GM23248 (cell line): ENCODE measurements around the gene SAMD4B. TPM values are rescaled to one million over a fixed set of nuclear protein-coding genes. Genes with fewer than 3 reads are reported as not detected.

ENCODE experiments used
- DNase-seq: peaks from one replicate; pipeline ENCODE4 v3.0.0-alpha.2; 2015
- H2AFZ ChIP-seq: fragments of 200-600 bp; sonication (generic); 2 replicates; pipeline ENCODE4 v1.6.1; 2016; ENCODE audit warnings: antibody characterized with exemption
- H3F3A ChIP-seq: fragments of 200-600 bp; sonication (generic); 2 replicates; pipeline ENCODE4 v1.6.1; 2016; ENCODE audit warnings: mild to moderate bottlenecking, antibody characterized with exemption, mixed run types; ENCODE audit not compliant: insufficient read depth
- H3K27ac ChIP-seq: fragments of 200-600 bp; sonication (generic); 2 replicates; pipeline ENCODE4 v1.5.1; 2016; ENCODE audit warnings: mild to moderate bottlenecking
- H3K27me3 ChIP-seq: fragments of 200-600 bp; sonication (generic); replicated peaks from 2 replicates; pipeline ENCODE4 v1.6.1; 2016; ENCODE audit warnings: mild to moderate bottlenecking; ENCODE audit not compliant: insufficient read depth
- H3K36me3 ChIP-seq: fragments of 200-600 bp; sonication (generic); 2 replicates; pipeline ENCODE4 v1.6.1; 2016; ENCODE audit warnings: low read depth, mild to moderate bottlenecking
- H3K4me1 ChIP-seq: fragments of 200-600 bp; sonication (generic); 2 replicates; pipeline ENCODE4 v1.6.1; 2016; ENCODE audit warnings: mild to moderate bottlenecking; ENCODE audit not compliant: insufficient read depth
- H3K4me2 ChIP-seq: fragments of 200-600 bp; sonication (generic); one replicate; pipeline ENCODE4 v1.6.1; 2016; ENCODE audit warnings: mild to moderate bottlenecking; ENCODE audit not compliant: unreplicated experiment
- H3K4me3 ChIP-seq: fragments of 200-600 bp; sonication (generic); 2 replicates; pipeline ENCODE4 v1.5.1; 2016; ENCODE audit warnings: mild to moderate bottlenecking
- H3K79me2 ChIP-seq: fragments of 200-600 bp; sonication (generic); 2 replicates; pipeline ENCODE4 v1.6.1; 2016; ENCODE audit warnings: mild to moderate bottlenecking; ENCODE audit not compliant: insufficient read depth
- H3K9ac ChIP-seq: fragments of 200-600 bp; sonication (generic); 2 replicates; pipeline ENCODE4 v1.6.1; 2016; ENCODE audit warnings: mild to moderate bottlenecking
- H3K9me2 ChIP-seq: fragments of 200-600 bp; sonication (generic); 2 replicates; pipeline ENCODE4 v1.6.1; 2016; ENCODE audit warnings: mixed run types, mild to moderate bottlenecking, moderate library complexity; ENCODE audit not compliant: insufficient read depth
- H3K9me3 ChIP-seq: fragments of 200-600 bp; sonication (generic); one replicate; pipeline ENCODE4 v1.6.1; 2017; ENCODE audit warnings: low read depth
- H4K20me1 ChIP-seq: fragments of 200-600 bp; sonication (generic); 2 replicates; pipeline ENCODE4 v1.6.0; 2016; ENCODE audit not compliant: insufficient read depth
- EZH2 ChIP-seq: fragments of 200-600 bp; sonication (generic); IDR thresholded peaks from 2 replicates; pipeline ENCODE4 v1.6.1; 2018; ENCODE audit warnings: antibody characterized with exemption, mild to moderate bottlenecking; ENCODE audit not compliant: insufficient read depth, poor library complexity, severe bottlenecking
- EZH2phosphoT487 ChIP-seq: fragments of 200-600 bp; sonication (generic); IDR thresholded peaks from 2 replicates; pipeline ENCODE4 v1.6.1; 2018; ENCODE audit warnings: antibody characterized with exemption, moderate library complexity, mild to moderate bottlenecking, low read depth; ENCODE audit not compliant: insufficient read depth
- WGBS, 2 experiments: methylation state at CpG; one replicate each; pipeline ENCODE4 v1.1.6; 2015 to 2017; ENCODE audit warnings: low lambda C conversion rate in 2 of 2, low coverage in 1 of 2; ENCODE audit errors: missing lambda C conversion rate in 2 of 2; 5-methylcytosine and 5-hydroxymethylcytosine counted together
- in situ Hi-C: fragments of 300-500 bp; cut with MboI; formaldehyde crosslinking; loops from 2 replicates; pipeline ENCODE4 v1.15.0; 2020
- polyA plus RNA-seq: library from polyadenylated mRNA; unstranded; fragments of >200 nt; fragmentation: Nextera tagmentation; extraction: Ambion mirVana; gene quantifications from 2 replicates; pipeline ENCODE4 v1.2.1, GENCODE V29; 2016
- total RNA-seq: library from RNA; depleted of rRNA; stranded (reverse); fragments of >200 nt; shearing (Covaris generic); gene quantifications from 2 replicates; pipeline ENCODE4 v1.2.3, GENCODE V29; 2014

The SAMD4B gene
- total and polyA plus RNA-seq, 2 experiments from 2014 or later: 66.7 to 71.9 TPM

GRCh38 chr19:39310558-39311311 lies 31.5 kb upstream of the SAMD4B start:
- no peaks in the 10 kb centered on the region for H3K9me3 ChIP-seq
- no peaks in the 10 kb centered on the region for H3K4me1 ChIP-seq
- 45 to 51% methylated on average over 11 of the region's 11 CpGs for WGBS, 2 experiments
- no peak overlapping the region for H2AFZ ChIP-seq
- peaks cover 28% of the 10 kb centered on the region for H3K27me3 ChIP-seq
- H3K4me2 ChIP-seq: no peak overlapping the region
- TF ChIP-seq EZH2phosphoT487 (no peak), EZH2 (no peak)
- no peak overlapping the region for H3K9ac ChIP-seq
- no peaks in the 10 kb centered on the region for H3K36me3 ChIP-seq
- in situ Hi-C loops: no loop called here
- H3K79me2 ChIP-seq: no peaks in the 10 kb centered on the region
- H3F3A ChIP-seq: no peaks in the 10 kb centered on the region
- no peaks in the 10 kb centered on the region for H4K20me1 ChIP-seq
- H3K4me3 ChIP-seq: no peak overlapping the region
- H3K27ac ChIP-seq: no peak overlapping the region
- peak; percentile 22 for DNase-seq
- no peaks in the 10 kb centered on the region for H3K9me2 ChIP-seq

- Histone ChIP-seq H4K20me1 (no peaks in the 10 kb centered on the region), H3K4me1 (no peaks in the 10 kb centered on the region), H3K4me2 (no peak overlapping the region), H3K27me3 (0 out of 2 replicates have a peak, but pooled peaks cover 9% of the 10 kb centered on the region), H3K9me2 (no peaks in the 10 kb centered on the region), H3K79me2 (no peaks in the 10 kb centered on the region), H3F3A (no peaks in the 10 kb centered on the region), H3K36me3 (no peaks in the 10 kb centered on the region), H3K27ac (no peak overlapping the region), H3K9ac (no peak overlapping the region), H3K9me3 (no peaks in the 10 kb centered on the region), H3K4me3 (no peak overlapping the region), H2AFZ (no peak overlapping the region)
- WGBS, 2 experiments: 88 to 90% methylated on average over 42 to 64 of the region's 64 CpGs
- no peak for TF ChIP-seq EZH2
- no peak for TF ChIP-seq EZH2phosphoT487
- DNase-seq: no peak
- in situ Hi-C loops: no loop called here
Observed at GRCh38 chr19:39314016-39314728, 28.0 kb upstream of the SAMD4B start.

- WGBS, 2 experiments: 86 to 90% methylated on average over 1 of the region's 1 CpG
- Histone ChIP-seq H3K79me2 (no peaks in the 10 kb centered on the region), H3K4me3 (no peak overlapping the region), H3F3A (no peaks in the 10 kb centered on the region), H4K20me1 (no peaks in the 10 kb centered on the region), H3K36me3 (no peaks in the 10 kb centered on the region), H3K4me2 (no peak overlapping the region), H3K4me1 (no peaks in the 10 kb centered on the region), H3K27me3 (peaks cover 20% of the 10 kb centered on the region), H3K9me2 (no peaks in the 10 kb centered on the region), H3K9me3 (no peaks in the 10 kb centered on the region), H3K27ac (no peak overlapping the region), H2AFZ (no peak overlapping the region), H3K9ac (no peak overlapping the region)
- no peak for TF ChIP-seq EZH2
- no peak for TF ChIP-seq EZH2phosphoT487
- DNase-seq: no peak
- in situ Hi-C loops: no loop called here
Observed at GRCh38 chr19:39315933-39316332, 26.3 kb upstream of the SAMD4B start.

GRCh38 chr19:39316627-39317321 lies 25.4 kb upstream of the SAMD4B start:
- WGBS, 2 experiments: 86 to 87% methylated on average over 12 of the region's 12 CpGs

More at GRCh38 chr19:39316627-39317321, 25.4 kb upstream of the SAMD4B start:
- Histone ChIP-seq H3K9ac (no peak overlapping the region), H3K27me3 (peaks cover 20% of the 10 kb centered on the region), H3K36me3 (no peaks in the 10 kb centered on the region), H4K20me1 (no peaks in the 10 kb centered on the region), H3F3A (no peaks in the 10 kb centered on the region), H3K9me3 (no peaks in the 10 kb centered on the region), H3K4me3 (no peak overlapping the region), H3K9me2 (no peaks in the 10 kb centered on the region), H3K4me2 (no peak overlapping the region), H3K4me1 (no peaks in the 10 kb centered on the region), H3K27ac (no peak overlapping the region), H3K79me2 (no peaks in the 10 kb centered on the region), H2AFZ (no peak overlapping the region)
- in situ Hi-C loops: no loop called here
- TF ChIP-seq EZH2 (no peak), EZH2phosphoT487 (no peak)
- DNase-seq: no peak
